K562 (cell line): Measurements from ENCODE around the gene MIX23. TPM values are rescaled to one million over a fixed set of nuclear protein-coding genes. Genes with fewer than 3 reads are reported as not detected.
A peak's percentile ranks its signal among the peaks of the same experiment; 100 is the strongest.

Experiments used
- ARID4B ChIP-seq: sonication (generic); formaldehyde crosslinking; IDR thresholded peaks from 2 replicates; pipeline ENCODE4 v1.8.0; 2022; ENCODE audit warnings: mild to moderate bottlenecking, missing genetic modification reagents
- BHLHE40 ChIP-seq: IDR thresholded peaks from 2 replicates; pipeline ENCODE4 v1.6.1; 2011; ENCODE audit warnings: low read length, improper control_type of control experiment
- ESRRB ChIP-seq: fragments of 250-450 bp; sonication (Bioruptor Pico); IDR thresholded peaks from 2 replicates; pipeline ENCODE4 v1.5.0; 2020; ENCODE audit warnings: mild to moderate bottlenecking, moderate library complexity, borderline replicate concordance
- HDAC1 ChIP-seq, 2 experiments: fragments of 450-650 bp; IDR thresholded peaks; 2 replicates each; pipeline ENCODE4 v1.6.1; 2016 to 2017; ENCODE audit warnings: inconsistent platforms in 1 of 2, mild to moderate bottlenecking in 1 of 2, moderate library complexity in 1 of 2
- HINFP ChIP-seq: fragments of 450-650 bp; conservative IDR thresholded peaks from 2 replicates; pipeline ENCODE4 v1.6.1; 2016; ENCODE audit warnings: missing genetic modification characterization, low read depth, mild to moderate bottlenecking, control low read depth, missing compliant biosample characterization
- MNT ChIP-seq, 2 experiments: fragments of 450-650 bp; conservative IDR thresholded peaks; 2 replicates each; pipeline ENCODE4 v1.6.1; 2017; ENCODE audit warnings: mild to moderate bottlenecking in 2 of 2, moderate library complexity in 2 of 2
- MYC ChIP-seq, 2 experiments: fragments of 250-450 bp in 1 of 2; sonication (Bioruptor Pico) in 1 of 2; IDR thresholded peaks; 2 replicates each; pipeline versions ENCODE4 v1.5.1 to v1.6.1; 2012 to 2021; ENCODE audit warnings: low read depth in 2 of 2, borderline replicate concordance in 1 of 2, improper control_type of control experiment in 1 of 2, low read length in 1 of 2, mild to moderate bottlenecking in 1 of 2, moderate library complexity in 1 of 2
- NEUROD1 ChIP-seq: fragments of 150-350 bp; IDR thresholded peaks from 2 replicates; pipeline ENCODE4 v1.6.1; 2014; ENCODE audit warnings: borderline replicate concordance, low read length, low read depth; ENCODE audit not compliant: partially characterized antibody
- NFIC ChIP-seq: fragments of 450-650 bp; IDR thresholded peaks from 2 replicates; pipeline ENCODE4 v1.6.1; 2017; ENCODE audit warnings: mild to moderate bottlenecking, inconsistent platforms
- PKNOX1 ChIP-seq: fragments of 450-650 bp; IDR thresholded peaks from 2 replicates; pipeline ENCODE4 v1.6.1; 2016
- PML ChIP-seq: IDR thresholded peaks from 2 replicates; pipeline ENCODE4 v1.6.1; 2012; ENCODE audit warnings: low read length, inconsistent platforms
- POLR2AphosphoS5 ChIP-seq: IDR thresholded peaks from 2 replicates; pipeline ENCODE4 v1.6.1; 2011; ENCODE audit warnings: mild to moderate bottlenecking, low read depth, low read length, moderate library complexity; ENCODE audit not compliant: control insufficient read depth, insufficient read depth
- SMARCA4 ChIP-seq: fragments of 450-650 bp; IDR thresholded peaks from 2 replicates; pipeline ENCODE4 v1.6.1; 2016
- TBP ChIP-seq: optimal IDR thresholded peaks from 2 replicates; pipeline ENCODE3; 2011; ENCODE audit warnings: low read depth, low read length, improper control_type of control experiment
- TGIF2 ChIP-seq: sonication (generic); formaldehyde crosslinking; IDR thresholded peaks from 2 replicates; pipeline ENCODE4 v1.8.1; 2022; ENCODE audit warnings: mild to moderate bottlenecking, missing genetic modification reagents, moderate library complexity
- YY1 ChIP-seq, 3 experiments: IDR thresholded peaks; 2 replicates each; pipeline ENCODE4 v1.6.1; 2011; ENCODE audit warnings: low read length in 2 of 3, mild to moderate bottlenecking in 2 of 3, moderate library complexity in 2 of 3, borderline replicate concordance in 1 of 3, control low read depth in 1 of 3, low read depth in 1 of 3; ENCODE audit not compliant: insufficient read depth in 3 of 3, insufficient replicate concordance in 2 of 3, control insufficient read depth in 1 of 3, insufficient read length in 1 of 3; ENCODE audit errors: extremely low read depth in 1 of 3
- ZNF561 ChIP-seq: fragments of 450-650 bp; formaldehyde crosslinking; conservative IDR thresholded peaks from 2 replicates; pipeline ENCODE4 v1.4.0; 2020; ENCODE audit warnings: mild to moderate bottlenecking, moderate library complexity
- polyA plus RNA-seq, 8 experiments: library from polyadenylated mRNA; depleted of rRNA in 4 of 8; stranded (reverse) in 5 of 8; unstranded in 3 of 8; fragments of >200 nt; fragmentation: Nextera tagmentation in 2 of 8; fragmentation: Illumina TruSeq in 1 of 8; extraction: Ambion mirVana in 2 of 8; extraction: Trizol in 1 of 8; gene quantifications; 2 replicates each; pipeline versions ENCODE4 v1.2.1 to v1.2.3, GENCODE V29; 2011 to 2014; ENCODE audit warnings: inconsistent platforms in 1 of 8, missing spikeins in 1 of 8
- total RNA-seq, 7 experiments: library from RNA; depleted of rRNA in 6 of 7; stranded (reverse); fragments of >200 nt in 6 of 7; fragmentation: Illumina TruSeq in 2 of 7; extraction: Trizol in 2 of 7; gene quantifications; 2 replicates each; pipeline versions ENCODE4 v1.2.1 to v1.2.3, GENCODE V29; 2011 to 2021; ENCODE audit warnings: low replicate concordance in 1 of 7

Gene MIX23
- total and polyA plus RNA-seq, 9 of the 15 experiments (the other 6 are each of a cell fraction or from before 2014, with no cell fraction given) = 45.5 to 185 (median 106) TPM

- peak; percentile 44 for TF ChIP-seq PKNOX1
- no peak for TF ChIP-seq TGIF2 (CRISPR knock-in tag)
- peak; percentile 62 to 95; a peak in 3 of 4 replicates for TF ChIP-seq HDAC1 (IDR thresholded peaks at IDR 0.05)
- TF ChIP-seq NEUROD1 = peak; percentile 24
- TF ChIP-seq NFIC = peak; percentile 78
- peak; percentile 67 to 88 for TF ChIP-seq MNT (conservative IDR thresholded peaks at IDR 0.05)
- TF ChIP-seq POLR2AphosphoS5 = peak; percentile 61
- TF ChIP-seq BHLHE40 = no peak
- peak; percentile 80 for TF ChIP-seq TBP
- TF ChIP-seq ESRRB (CRISPR knock-in tag) = no peak
- TF ChIP-seq HINFP (tag) = peak; percentile 95
- no peak for TF ChIP-seq ZNF561 (CRISPR knock-in tag)
- TF ChIP-seq YY1 (IDR thresholded peaks at IDR 0.05; ENCODE audit: borderline replicate concordance in 1 of 3, control insufficient read depth in 1 of 3, extremely low read depth in 1 of 3, insufficient read depth in 3 of 3, insufficient read length in 1 of 3, insufficient replicate concordance in 2 of 3, low read depth in 1 of 3, low read length in 2 of 3) = peak; percentile 91 to 98 (median 96)
- TF ChIP-seq ARID4B (CRISPR knock-in tag) = peak; percentile 62; the same call in 1 of the 2 replicates
- peak; percentile 83 for TF ChIP-seq MYC (IDR thresholded peaks at IDR 0.05; ENCODE audit: low read depth, low read length)
- no peak for TF ChIP-seq MYC (CRISPR knock-in tag; IDR thresholded peaks at IDR 0.05; ENCODE audit: borderline replicate concordance, low read depth)
- TF ChIP-seq SMARCA4 = no peak
- peak; percentile 36; the same call in 1 of the 2 replicates for TF ChIP-seq PML
These were observed at the start of gene MIX23 (continued) for GRCh38 chr3:122382888-122383666.
